ENCODE data around the gene C5orf52.
"Not testable (repeated sequence)": the region's sequence is repeated elsewhere in the genome, so short reads cannot be mapped to it uniquely, and the experiment has no call there.

The C5orf52 gene

GRCh38 chr5:157679801-157680200 is 8.5 kb downstream of the C5orf52 start:
- DNase-seq: no peak

- DNase-seq: no peak
These were observed 8.9 kb downstream of the C5orf52 start for GRCh38 chr5:157680239-157680638.

- DNase-seq: no peak
These were observed 9.7 kb downstream of the C5orf52 start for GRCh38 chr5:157681048-157681447.

GRCh38 chr5:157682257-157682656 is 10.9 kb downstream of the C5orf52 start:
- DNase-seq: no peak

GRCh38 chr5:157686276-157687197 is 15.2 kb downstream of the C5orf52 start:
- not testable (repeated sequence) for DNase-seq

- DNase-seq: no peak
These were observed 15.8 kb downstream of the C5orf52 start for GRCh38 chr5:157687198-157687554.

GRCh38 chr5:157689942-157690689 is 18.8 kb downstream of the C5orf52 start:
- no peak for DNase-seq

GRCh38 chr5:157690690-157691433 is 19.5 kb downstream of the C5orf52 start:
- DNase-seq: no peak

GRCh38 chr5:157693816-157694215 is 22.5 kb downstream of the C5orf52 start:
- DNase-seq: not testable (repeated sequence)

GRCh38 chr5:157696154-157696553 is 24.8 kb downstream of the C5orf52 start:
- DNase-seq: not testable (repeated sequence)

GRCh38 chr5:157698674-157699073 is 27.3 kb downstream of the C5orf52 start:
- DNase-seq: not testable (repeated sequence)

GRCh38 chr5:157703736-157704135 is 32.4 kb downstream of the C5orf52 start:
- DNase-seq: no peak

- DNase-seq: no peak
These were observed 37.5 kb downstream of the C5orf52 start for GRCh38 chr5:157708866-157709265.

- no peak for DNase-seq
These were observed 38.0 kb downstream of the C5orf52 start for GRCh38 chr5:157709346-157709745.

- DNase-seq: no peak
These were observed 39.1 kb downstream of the C5orf52 start for GRCh38 chr5:157710431-157710830.

- DNase-seq: no peak
These were observed 39.5 kb downstream of the C5orf52 start for GRCh38 chr5:157710882-157711281.

GRCh38 chr5:157713830-157714595 is 42.7 kb downstream of the C5orf52 start:
- no peak for DNase-seq

- no peak for DNase-seq
These were observed 43.2 kb downstream of the C5orf52 start for GRCh38 chr5:157714596-157714864.

- no peak for DNase-seq
These were observed 47.2 kb downstream of the C5orf52 start for GRCh38 chr5:157718519-157718918.

- DNase-seq: no peak
These were observed 47.9 kb downstream of the C5orf52 start for GRCh38 chr5:157719245-157719644.

- no peak for DNase-seq
These were observed 49.8 kb downstream of the C5orf52 start for GRCh38 chr5:157721159-157721558.

- DNase-seq: not testable (repeated sequence)
These were observed 51.6 kb downstream of the C5orf52 start for GRCh38 chr5:157722895-157723294.

GRCh38 chr5:157726607-157727006 is 55.3 kb downstream of the C5orf52 start:
- DNase-seq: not testable (repeated sequence)

Measured in NCI-H187 treated with DMSO at 0.1 percent for 48 hours (cell line).